HEK293T (cell line): Measurements from ENCODE around the gene COL23A1.

Experiments used
- ELF4 ChIP-seq: fragments of 450-650 bp; IDR thresholded peaks from 2 replicates; pipeline ENCODE4 v1.6.1; 2017; ENCODE audit warnings: antibody characterized with exemption
- FOXA1 ChIP-seq: fragments of 450-650 bp; IDR thresholded peaks from 2 replicates; pipeline ENCODE4 v1.6.1; 2016; ENCODE audit warnings: mild to moderate bottlenecking
- FOXK2 ChIP-seq: fragments of 450-650 bp; IDR thresholded peaks from 2 replicates; pipeline ENCODE4 v1.6.1; 2016; ENCODE audit warnings: mild to moderate bottlenecking
- NFRKB ChIP-seq: fragments of 450-650 bp; IDR thresholded peaks from 2 replicates; pipeline ENCODE4 v1.6.1; 2016; ENCODE audit warnings: mild to moderate bottlenecking, moderate library complexity
- SP1 ChIP-seq: fragments of 450-650 bp; IDR thresholded peaks from 2 replicates; pipeline ENCODE4 v1.6.1; 2017
- TARDBP ChIP-seq: fragments of 450-650 bp; IDR thresholded peaks from 2 replicates; pipeline ENCODE4 v1.6.1; 2016

GRCh38 chr5:178467205-178467567 is 123.0 kb downstream of the COL23A1 start:
- TF ChIP-seq FOXA1 (no peak), NFRKB (no peak), SP1 (no peak), TARDBP (no peak), ELF4 (no peak), FOXK2 (no peak)
